HepG2 (cell line): ENCODE data around the gene ABCB11. TPM values are rescaled to one million over a fixed set of nuclear protein-coding genes. Genes with fewer than 3 reads are reported as not detected.

ENCODE experiments used
- ATAC-seq: fragments of 200-7000 bp; cut with Tn5 transposase; 3 replicates; pipeline ENCODE4 v1.9.1; 2020; ENCODE audit warnings: mild to moderate bottlenecking, moderate library complexity
- BruUV-seq: library from RNA; stranded (reverse); fragments of 400-500 nt; replicated peaks from 2 replicates; lab custom pipeline; 2021; lab: Mats Ljungman, UMichigan
- CTCF ChIA-PET: fragments of 300-600 bp; formaldehyde crosslinking; extraction: SDS; loops from one replicate; lab custom pipeline; 2021; ENCODE audit warnings: low total read pairs, inconsistent platforms, low intra/inter-chr PET ratio; lab: Yijun Ruan, JAX
- POLR2A ChIA-PET: fragments of 350-600 bp; sonication (Branson Sonifier 250); formaldehyde crosslinking; loops from one replicate; lab custom pipeline; 2020; ENCODE audit warnings: antibody characterized with exemption, inconsistent platforms; lab: Yijun Ruan, JAX
- DNase-seq: peaks from one replicate; pipeline ENCODE4 v3.0.0-alpha.2; 2015; ENCODE audit warnings: low spot score
- FAIRE-seq: peaks from 3 replicates; lab custom pipeline; 2011; peaks lifted over from hg19 to GRCh38; lab: Jason Lieb, UNC
- H2AFZ ChIP-seq: one replicate; pipeline ENCODE4 v1.6.1; 2011; ENCODE audit warnings: low read length, inconsistent platforms
- H3K27ac ChIP-seq: fragments of 300-600 bp; 3 replicates; pipeline ENCODE4 v1.8.0; 2011; ENCODE audit warnings: mixed run types, mild to moderate bottlenecking, mixed read lengths, low read length, inconsistent platforms; ENCODE audit not compliant: insufficient read depth; ENCODE audit errors: extremely low read length
- H3K27me3 ChIP-seq, 2 experiments: fragments of 200-600 bp in 1 of 2; 2 replicates in 1 of 2; 3 replicates in 1 of 2; pipeline versions ENCODE4 v1.6.0 to v1.8.0; 2011; ENCODE audit warnings: low read length in 2 of 2, mild to moderate bottlenecking in 2 of 2, moderate library complexity in 2 of 2, inconsistent platforms in 1 of 2; ENCODE audit not compliant: insufficient read depth in 2 of 2, control insufficient read depth in 1 of 2
- H3K36me3 ChIP-seq, 2 experiments: fragments of 200-600 bp in 1 of 2; replicated peaks in 1 of 2; 2 replicates in 1 of 2; 3 replicates in 1 of 2; pipeline versions ENCODE4 v1.5.1 to v1.8.0; 2011; ENCODE audit warnings: low read length in 2 of 2, inconsistent platforms in 1 of 2; ENCODE audit not compliant: insufficient read depth in 2 of 2, control insufficient read depth in 1 of 2
- H3K4me1 ChIP-seq: 2 replicates; pipeline ENCODE4 v1.5.1; 2012; ENCODE audit warnings: low read length, inconsistent platforms; ENCODE audit not compliant: insufficient read depth
- H3K4me2 ChIP-seq: 2 replicates; pipeline ENCODE4 v1.6.0; 2011; ENCODE audit warnings: low read depth, low read length, inconsistent platforms
- H3K4me3 ChIP-seq, 3 experiments: fragments of 200-600 bp in 1 of 3; sonication (generic), shearing (Covaris generic) in 1 of 3; replicated peaks in 1 of 3; 2 replicates each; pipeline ENCODE4 v1.5.1; 2011 to 2016; ENCODE audit warnings: low read length in 3 of 3, inconsistent platforms in 2 of 3, low read depth in 2 of 3, mild to moderate bottlenecking in 2 of 3, control low read depth in 1 of 3, mixed read lengths in 1 of 3; ENCODE audit not compliant: insufficient read depth in 1 of 3
- H3K79me2 ChIP-seq: one replicate; pipeline ENCODE4 v1.6.1; 2011; ENCODE audit warnings: low read length, inconsistent platforms; ENCODE audit not compliant: insufficient read depth
- H3K9ac ChIP-seq: 2 replicates; pipeline ENCODE4 v1.6.0; 2011; ENCODE audit warnings: mild to moderate bottlenecking, low read depth, low read length, inconsistent platforms; ENCODE audit not compliant: insufficient read depth
- H3K9me3 ChIP-seq: 2 replicates; pipeline ENCODE4 v1.5.1; 2012; ENCODE audit warnings: mild to moderate bottlenecking, low read length
- H4K20me1 ChIP-seq: 2 replicates; pipeline ENCODE4 v1.6.0; 2011; ENCODE audit warnings: inconsistent platforms, mild to moderate bottlenecking, low read length, moderate library complexity; ENCODE audit not compliant: insufficient read depth
- FOXM1 ChIP-seq: sonication (generic); formaldehyde crosslinking; IDR thresholded peaks from 2 replicates; pipeline ENCODE4 v1.5.0; 2020; ENCODE audit warnings: missing genetic modification reagents
- HCFC1 ChIP-seq: fragments of 150-350 bp; IDR thresholded peaks from 2 replicates; pipeline ENCODE4 v1.6.1; 2014; ENCODE audit warnings: low read depth, low read length
- KMT2A ChIP-seq: sonication (generic); formaldehyde crosslinking; IDR thresholded peaks from 2 replicates; pipeline ENCODE4 v1.4.0; 2020; ENCODE audit warnings: missing genetic modification reagents
- MZF1 ChIP-seq: sonication (generic); formaldehyde crosslinking; IDR thresholded peaks from 2 replicates; pipeline ENCODE4 v1.8.1; 2023; ENCODE audit warnings: mild to moderate bottlenecking, missing genetic modification reagents, borderline replicate concordance
- RARG ChIP-seq: sonication (generic); formaldehyde crosslinking; IDR thresholded peaks from 2 replicates; pipeline ENCODE4 v1.4.0; 2020; ENCODE audit warnings: low read depth, mild to moderate bottlenecking, missing genetic modification reagents
- SP1 ChIP-seq, 2 experiments: fragments of 450-650 bp in 1 of 2; sonication (generic) in 1 of 2; formaldehyde crosslinking in 1 of 2; IDR thresholded peaks; 2 replicates each; pipeline versions ENCODE4 v1.4.0 to v1.6.1; 2016 to 2020; ENCODE audit warnings: missing genetic modification reagents in 1 of 2
- TCF12 ChIP-seq, 2 experiments: fragments of 450-650 bp in 1 of 2; sonication (generic) in 1 of 2; formaldehyde crosslinking in 1 of 2; IDR thresholded peaks; 2 replicates each; pipeline versions ENCODE4 v1.6.1 to v1.8.0; 2017 to 2022; ENCODE audit warnings: antibody characterized with exemption in 1 of 2, mild to moderate bottlenecking in 1 of 2, missing genetic modification reagents in 1 of 2, moderate library complexity in 1 of 2
- TCF7L2 ChIP-seq: IDR thresholded peaks from 2 replicates; pipeline ENCODE4 v1.6.1; 2011; ENCODE audit warnings: mild to moderate bottlenecking, low read depth, low read length, moderate library complexity
- ZBTB21 ChIP-seq: sonication (generic); formaldehyde crosslinking; IDR thresholded peaks from 2 replicates; pipeline ENCODE4 v1.4.0; 2020; ENCODE audit warnings: missing genetic modification reagents
- ZFP90 ChIP-seq: sonication (generic); formaldehyde crosslinking; IDR thresholded peaks from 2 replicates; pipeline ENCODE4 v1.8.0; 2022; ENCODE audit warnings: missing genetic modification reagents, mild to moderate bottlenecking, inconsistent platforms, borderline replicate concordance
- ZNF337 ChIP-seq: sonication (generic); formaldehyde crosslinking; IDR thresholded peaks from 2 replicates; pipeline ENCODE4 v1.5.1; 2020; ENCODE audit warnings: missing genetic modification reagents, low read depth, mild to moderate bottlenecking, borderline replicate concordance
- ZNF83 ChIP-seq: sonication (generic); formaldehyde crosslinking; IDR thresholded peaks from 2 replicates; pipeline ENCODE4 v1.4.0; 2020; ENCODE audit warnings: missing genetic modification reagents, mild to moderate bottlenecking, borderline replicate concordance
- ZSCAN31 ChIP-seq: sonication (generic); formaldehyde crosslinking; IDR thresholded peaks from 2 replicates; pipeline ENCODE4 v1.5.0; 2020; ENCODE audit warnings: low read depth, mild to moderate bottlenecking, missing genetic modification reagents
- WGBS: methylation state at CpG from one replicate; pipeline ENCODE4 v1.1.6; 2017; ENCODE audit warnings: low lambda C conversion rate; 5-methylcytosine and 5-hydroxymethylcytosine counted together
- in situ Hi-C: cut with HindIII; loops from 2 replicates; pipeline ENCODE4 v1.10.0; 2017; ENCODE audit warnings: low pct_unique_long_range_greater_than_20kb; ENCODE audit not compliant: extremely low pct_ligation_motif_present
- intact Hi-C: fragments of 100-400 bp; cut with micrococcal nuclease; formaldehyde crosslinking; loops from one replicate; pipeline ENCODE4 v1.10.0; 2022; ENCODE audit not compliant: unreplicated experiment
- polyA plus RNA-seq, 8 experiments: library from polyadenylated mRNA; depleted of rRNA in 3 of 8; stranded (reverse) in 7 of 8; unstranded in 1 of 8; fragments of >200 nt; fragmentation: Illumina TruSeq in 4 of 8; extraction: Trizol in 4 of 8; gene quantifications; 2 replicates each; pipeline versions ENCODE4 v1.2.1 to v1.2.3, GENCODE V29; 2011 to 2016; ENCODE audit warnings: low read depth in 4 of 8, missing spikeins in 1 of 8, mixed read lengths in 1 of 8; ENCODE audit not compliant: insufficient read depth in 1 of 8
- total RNA-seq, 5 experiments: library from RNA; depleted of rRNA; stranded (reverse); fragments of >200 nt; fragmentation: Illumina TruSeq; extraction: Trizol; gene quantifications; 2 replicates each; pipeline ENCODE4 v1.2.3, GENCODE V29; 2016; ENCODE audit warnings: low read depth in 1 of 5
- TF ChIP-seq, protein P1 (sequence below): sonication (generic); formaldehyde crosslinking; IDR thresholded peaks from 2 replicates; pipeline ENCODE4 v1.4.0; 2020; ENCODE audit warnings: mild to moderate bottlenecking, missing genetic modification reagents
- TF ChIP-seq, protein P2 (sequence below): sonication (generic); formaldehyde crosslinking; IDR thresholded peaks from 2 replicates; pipeline ENCODE4; 2020; ENCODE audit warnings: missing genetic modification reagents, mild to moderate bottlenecking, borderline replicate concordance

Gene ABCB11
- total and polyA plus RNA-seq, 2 of the 13 experiments (the other 11 are each of a cell fraction or from before 2014, with no cell fraction given) = not detected

DNA sequence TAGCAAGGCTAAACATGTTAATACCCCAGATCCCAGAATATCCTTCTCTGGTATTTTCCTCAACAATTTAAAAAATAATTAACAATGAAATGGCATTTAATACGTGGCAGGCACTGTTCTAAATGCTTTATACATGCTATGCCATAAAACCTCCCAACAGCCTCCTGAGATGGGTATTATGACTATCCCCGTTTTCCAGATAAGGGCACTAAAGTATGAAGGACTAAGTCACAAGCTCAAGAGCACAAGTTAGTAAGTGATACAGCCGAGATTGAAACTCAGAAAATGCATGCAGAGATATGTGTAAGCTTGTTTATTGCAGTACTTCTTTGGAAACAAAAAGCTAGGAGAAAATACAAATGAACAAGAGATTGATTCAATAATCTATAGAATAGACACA, 8.0 kb downstream of the ABCB11 start:
- ChIA-PET CTCF (no interaction called here), POLR2A (no interaction called here)
- H3K79me2 ChIP-seq = no peaks in the 10 kb centered on the region
- FAIRE-seq = no peak
- no peaks in the 10 kb centered on the region for H3K9me3 ChIP-seq
- no peaks in the 10 kb centered on the region for H4K20me1 ChIP-seq
- intact Hi-C loops (no loop called here), in situ Hi-C loops (no loop called here)
- ATAC-seq = no peak
- 10% methylated on average over 3 of the region's 3 CpGs for WGBS
- H3K27ac ChIP-seq = no peak overlapping the region
- H2AFZ ChIP-seq = no peak overlapping the region
- BruUV-seq = no TSS peak
- H3K9ac ChIP-seq = no peak overlapping the region
- DNase-seq = no peak
- no peaks in the 10 kb centered on the region for H3K4me1 ChIP-seq
- H3K36me3 ChIP-seq = no peaks in the 10 kb centered on the region
- no peak overlapping the region for H3K4me3 ChIP-seq
- H3K27me3 ChIP-seq = no peaks in the 10 kb centered on the region
- H3K4me2 ChIP-seq = no peak overlapping the region
- TF ChIP-seq, protein P1, sequence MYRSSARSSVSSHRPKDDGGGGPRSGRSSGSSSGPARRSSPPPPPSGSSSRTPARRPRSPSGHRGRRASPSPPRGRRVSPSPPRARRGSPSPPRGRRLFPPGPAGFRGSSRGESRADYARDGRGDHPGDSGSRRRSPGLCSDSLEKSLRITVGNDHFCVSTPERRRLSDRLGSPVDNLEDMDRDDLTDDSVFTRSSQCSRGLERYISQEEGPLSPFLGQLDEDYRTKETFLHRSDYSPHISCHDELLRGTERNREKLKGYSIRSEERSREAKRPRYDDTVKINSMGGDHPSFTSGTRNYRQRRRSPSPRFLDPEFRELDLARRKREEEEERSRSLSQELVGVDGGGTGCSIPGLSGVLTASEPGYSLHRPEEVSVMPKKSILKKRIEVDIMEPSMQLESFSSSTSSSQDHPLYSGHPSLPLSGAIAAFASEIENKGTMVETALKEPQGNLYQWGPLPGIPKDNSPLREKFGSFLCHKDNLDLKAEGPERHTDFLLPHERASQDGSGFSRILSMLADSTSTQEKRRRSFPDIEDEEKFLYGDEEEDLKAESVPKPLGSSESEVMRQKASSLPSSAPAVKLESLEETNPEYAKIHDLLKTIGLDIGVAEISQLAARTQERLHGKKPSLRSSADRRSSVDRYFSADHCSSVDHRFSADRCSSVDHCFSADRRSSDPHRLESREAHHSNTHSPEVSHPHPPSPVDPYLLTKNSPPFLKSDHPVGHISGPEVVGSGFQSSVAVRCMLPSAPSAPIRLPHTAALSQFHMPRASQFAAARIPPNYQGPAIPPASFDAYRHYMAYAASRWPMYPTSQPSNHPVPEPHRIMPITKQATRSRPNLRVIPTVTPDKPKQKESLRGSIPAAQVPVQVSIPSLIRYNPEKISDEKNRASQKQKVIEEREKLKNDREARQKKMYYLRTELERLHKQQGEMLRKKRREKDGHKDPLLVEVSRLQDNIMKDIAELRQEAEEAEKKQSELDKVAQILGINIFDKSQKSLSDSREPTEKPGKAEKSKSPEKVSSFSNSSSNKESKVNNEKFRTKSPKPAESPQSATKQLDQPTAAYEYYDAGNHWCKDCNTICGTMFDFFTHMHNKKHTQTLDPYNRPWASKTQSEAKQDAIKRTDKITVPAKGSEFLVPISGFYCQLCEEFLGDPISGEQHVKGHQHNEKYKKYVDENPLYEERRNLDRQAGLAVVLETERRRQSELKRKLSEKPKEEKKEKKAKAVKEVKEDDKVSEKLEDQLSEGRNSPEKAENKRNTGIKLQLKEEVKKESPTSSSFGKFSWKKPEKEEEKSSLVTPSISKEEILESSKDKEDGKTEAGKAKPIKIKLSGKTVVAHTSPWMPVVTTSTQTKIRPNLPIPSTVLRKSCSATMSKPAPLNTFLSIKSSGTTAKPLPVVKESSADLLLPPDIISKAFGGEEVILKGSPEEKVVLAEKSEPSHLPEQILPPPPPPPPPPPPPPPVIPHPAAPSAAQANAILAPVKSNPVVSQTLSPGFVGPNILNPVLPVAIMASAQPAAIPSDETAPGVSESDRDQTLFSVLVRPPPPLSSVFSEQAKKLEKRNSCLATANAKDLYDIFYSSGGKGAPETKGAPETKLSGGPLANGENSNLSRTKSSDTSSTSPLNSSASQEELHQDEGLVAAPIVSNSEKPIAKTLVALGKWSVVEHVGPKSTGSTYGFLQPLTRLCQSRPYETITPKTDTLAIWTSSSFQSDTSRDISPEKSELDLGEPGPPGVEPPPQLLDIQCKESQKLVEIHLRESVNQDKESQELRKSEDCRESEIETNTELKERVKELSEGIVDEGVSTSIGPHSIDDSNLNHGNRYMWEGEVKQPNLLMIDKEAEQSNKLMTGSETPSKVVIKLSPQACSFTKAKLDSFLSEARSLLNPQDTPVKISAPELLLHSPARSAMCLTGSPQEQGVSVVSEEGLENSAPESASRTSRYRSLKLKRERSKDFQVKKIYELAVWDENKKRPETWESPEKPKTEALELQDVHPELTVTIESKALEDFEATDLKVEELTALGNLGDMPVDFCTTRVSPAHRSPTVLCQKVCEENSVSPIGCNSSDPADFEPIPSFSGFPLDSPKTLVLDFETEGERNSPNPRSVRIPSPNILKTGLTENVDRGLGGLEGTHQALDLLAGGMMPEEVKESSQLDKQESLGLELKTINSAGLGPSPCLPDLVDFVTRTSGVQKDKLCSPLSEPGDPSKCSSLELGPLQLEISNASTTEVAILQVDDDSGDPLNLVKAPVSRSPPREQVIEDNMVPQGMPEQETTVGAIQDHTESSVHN = no peak
- TF ChIP-seq ZNF83 (CRISPR knock-in tag) = no peak
- no peak for TF ChIP-seq KMT2A
- TF ChIP-seq ZNF337 (CRISPR knock-in tag) = no peak
- TF ChIP-seq ZFP90 (CRISPR knock-in tag) = no peak
- TF ChIP-seq HCFC1 = no peak
- TF ChIP-seq, protein P2, sequence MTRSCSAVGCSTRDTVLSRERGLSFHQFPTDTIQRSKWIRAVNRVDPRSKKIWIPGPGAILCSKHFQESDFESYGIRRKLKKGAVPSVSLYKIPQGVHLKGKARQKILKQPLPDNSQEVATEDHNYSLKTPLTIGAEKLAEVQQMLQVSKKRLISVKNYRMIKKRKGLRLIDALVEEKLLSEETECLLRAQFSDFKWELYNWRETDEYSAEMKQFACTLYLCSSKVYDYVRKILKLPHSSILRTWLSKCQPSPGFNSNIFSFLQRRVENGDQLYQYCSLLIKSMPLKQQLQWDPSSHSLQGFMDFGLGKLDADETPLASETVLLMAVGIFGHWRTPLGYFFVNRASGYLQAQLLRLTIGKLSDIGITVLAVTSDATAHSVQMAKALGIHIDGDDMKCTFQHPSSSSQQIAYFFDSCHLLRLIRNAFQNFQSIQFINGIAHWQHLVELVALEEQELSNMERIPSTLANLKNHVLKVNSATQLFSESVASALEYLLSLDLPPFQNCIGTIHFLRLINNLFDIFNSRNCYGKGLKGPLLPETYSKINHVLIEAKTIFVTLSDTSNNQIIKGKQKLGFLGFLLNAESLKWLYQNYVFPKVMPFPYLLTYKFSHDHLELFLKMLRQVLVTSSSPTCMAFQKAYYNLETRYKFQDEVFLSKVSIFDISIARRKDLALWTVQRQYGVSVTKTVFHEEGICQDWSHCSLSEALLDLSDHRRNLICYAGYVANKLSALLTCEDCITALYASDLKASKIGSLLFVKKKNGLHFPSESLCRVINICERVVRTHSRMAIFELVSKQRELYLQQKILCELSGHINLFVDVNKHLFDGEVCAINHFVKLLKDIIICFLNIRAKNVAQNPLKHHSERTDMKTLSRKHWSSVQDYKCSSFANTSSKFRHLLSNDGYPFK (CRISPR knock-in tag) = no peak
- TF ChIP-seq ZBTB21 (CRISPR knock-in tag) = no peak
- no peak for TF ChIP-seq FOXM1 (CRISPR knock-in tag)
- TF ChIP-seq SP1 (IDR thresholded peaks at IDR 0.05) = no peak
- no peak for TF ChIP-seq SP1 (CRISPR knock-in tag; IDR thresholded peaks at IDR 0.05)
- TF ChIP-seq ZSCAN31 (CRISPR knock-in tag) = no peak
- TF ChIP-seq MZF1 (CRISPR knock-in tag) = no peak
- TF ChIP-seq RARG = no peak
- no peak for TF ChIP-seq TCF7L2
- no peak for TF ChIP-seq TCF12 (IDR thresholded peaks at IDR 0.05)
- no peak for TF ChIP-seq TCF12 (CRISPR knock-in tag; IDR thresholded peaks at IDR 0.05)
